Measurements from ENCODE around the gene CLECL1.

GRCh38 chr12:9699269-9699897 lies 33.5 kb downstream of the CLECL1 start:
- TF ChIP-seq POLR2A (IDR thresholded peaks at IDR 0.05): no peak
- no peak for TF ChIP-seq CTCF (IDR thresholded peaks at IDR 0.05)

All from uterus (tissue), 2 donors.